ENCODE measurements around the gene THAP8.

- TF ChIP-seq CEBPB (IDR thresholded peaks at IDR 0.05; ENCODE audit: low read depth, low read length) = no peak
- TF ChIP-seq, protein P1, sequence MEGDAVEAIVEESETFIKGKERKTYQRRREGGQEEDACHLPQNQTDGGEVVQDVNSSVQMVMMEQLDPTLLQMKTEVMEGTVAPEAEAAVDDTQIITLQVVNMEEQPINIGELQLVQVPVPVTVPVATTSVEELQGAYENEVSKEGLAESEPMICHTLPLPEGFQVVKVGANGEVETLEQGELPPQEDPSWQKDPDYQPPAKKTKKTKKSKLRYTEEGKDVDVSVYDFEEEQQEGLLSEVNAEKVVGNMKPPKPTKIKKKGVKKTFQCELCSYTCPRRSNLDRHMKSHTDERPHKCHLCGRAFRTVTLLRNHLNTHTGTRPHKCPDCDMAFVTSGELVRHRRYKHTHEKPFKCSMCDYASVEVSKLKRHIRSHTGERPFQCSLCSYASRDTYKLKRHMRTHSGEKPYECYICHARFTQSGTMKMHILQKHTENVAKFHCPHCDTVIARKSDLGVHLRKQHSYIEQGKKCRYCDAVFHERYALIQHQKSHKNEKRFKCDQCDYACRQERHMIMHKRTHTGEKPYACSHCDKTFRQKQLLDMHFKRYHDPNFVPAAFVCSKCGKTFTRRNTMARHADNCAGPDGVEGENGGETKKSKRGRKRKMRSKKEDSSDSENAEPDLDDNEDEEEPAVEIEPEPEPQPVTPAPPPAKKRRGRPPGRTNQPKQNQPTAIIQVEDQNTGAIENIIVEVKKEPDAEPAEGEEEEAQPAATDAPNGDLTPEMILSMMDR (IDR thresholded peaks at IDR 0.05; ENCODE audit: control extremely low read depth in 1 of 3, insufficient read depth in 1 of 3, low read depth in 1 of 3, low read length in 3 of 3) = no peak
- TF ChIP-seq POLR2AphosphoS5 (IDR thresholded peaks at IDR 0.05; ENCODE audit: low read depth, low read length) = 0 out of 2 replicates have a peak, but pooled peaks have one; percentile 16
- no peak for TF ChIP-seq JUND (IDR thresholded peaks at IDR 0.05; ENCODE audit: low read length)
- TF ChIP-seq PHF8 (conservative IDR thresholded peaks at IDR 0.05; ENCODE audit: low read depth, low read length) = peak; percentile 77
- no peak for TF ChIP-seq RAD21 (IDR thresholded peaks at IDR 0.05 in 1 of 2, conservative IDR thresholded peaks at IDR 0.05 in 1 of 2; ENCODE audit: low read depth in 2 of 2, low read length in 2 of 2)
- TF ChIP-seq NANOG (IDR thresholded peaks at IDR 0.05; ENCODE audit: insufficient read depth, low read depth, low read length, poor library complexity, severe bottlenecking) = no peak
- no peak for TF ChIP-seq EZH2 (IDR thresholded peaks at IDR 0.05; ENCODE audit: low read depth, low read length, severe bottlenecking)
- no peak for TF ChIP-seq CTBP2 (IDR thresholded peaks at IDR 0.05; ENCODE audit: borderline replicate concordance, insufficient read depth, insufficient read length, low read length)
- no peak for TF ChIP-seq ZNF274 (IDR thresholded peaks at IDR 0.05; ENCODE audit: borderline replicate concordance, extremely low read depth, low read length)
- no peak for TF ChIP-seq ATF2 (IDR thresholded peaks at IDR 0.05; ENCODE audit: low read length)
Measured at GRCh38 chr19:36054733-36055686, 925 bp upstream of the THAP8 start, which contains the start of gene WDR62.

All from H1 (cell line).